Measurements from ENCODE around the gene G6PC1. TPM values are rescaled to one million over a fixed set of nuclear protein-coding genes. Genes with fewer than 3 reads are reported as not detected.
A peak's percentile ranks its signal among the peaks of the same experiment; 100 is the strongest.

Gene G6PC1
- total RNA-seq, 1 experiment from 2014 or later = 0.10 TPM

DNA sequence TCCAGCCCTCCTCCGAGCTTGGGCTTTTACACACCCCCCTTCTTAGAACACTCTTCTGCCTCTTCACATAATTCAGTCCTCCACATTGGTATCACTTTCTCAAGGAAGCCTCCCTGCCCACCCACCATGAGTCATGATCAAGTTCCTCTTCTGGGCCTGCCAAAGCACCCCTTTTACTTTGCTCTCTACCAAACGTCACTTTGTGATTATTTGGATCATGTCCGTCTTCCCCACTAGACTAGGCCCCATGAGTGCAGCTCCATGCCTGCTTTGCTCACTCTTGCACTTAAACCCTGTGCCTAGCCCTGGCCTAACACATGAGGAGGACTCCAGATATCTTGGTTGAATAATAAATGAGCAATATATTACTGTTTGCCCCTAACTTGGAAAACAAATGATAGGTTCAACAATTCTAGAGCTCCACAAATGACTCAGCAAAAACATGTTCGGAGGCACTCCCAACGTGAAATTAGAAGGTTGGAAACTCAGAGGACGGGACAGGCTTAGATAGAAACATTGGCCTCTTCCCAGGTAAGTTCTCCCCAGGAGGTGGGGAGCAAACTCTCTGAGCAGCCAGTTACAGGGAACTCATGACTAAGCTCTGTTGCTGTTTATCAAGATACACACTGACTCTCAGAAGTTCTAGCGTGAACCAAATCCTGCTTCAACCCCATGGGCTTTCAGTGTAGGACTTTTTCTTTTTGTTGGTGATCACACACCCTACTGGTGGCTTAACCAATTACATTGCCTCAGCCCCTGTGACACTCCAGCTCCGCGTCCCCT is 28.3 kb downstream of the G6PC1 start:
- no peaks in the 10 kb centered on the region for H3K9me3 ChIP-seq (ENCODE audit: control insufficient read depth in 1 of 2, insufficient read depth in 1 of 2, low read depth in 1 of 2, low read length in 2 of 2)
- peaks cover 0 to 10% of the 10 kb centered on the region in 2 experiments; a peak in 2 of 4 replicates for H3K4me1 ChIP-seq (ENCODE audit: control insufficient read depth in 1 of 2, insufficient read depth in 2 of 2, low read length in 2 of 2)
- intact Hi-C loops (cut with micrococcal nuclease) = loop anchor here (2.0 kb wide), 1 partner anchor 86 kb away; no protein-coding TSS in a partner anchor
- H3K79me2 ChIP-seq (ENCODE audit: insufficient read depth, low read length) = no peaks in the 10 kb centered on the region
- H3K27ac ChIP-seq (ENCODE audit: low read depth, low read length) = no peak overlapping the region; the same call in 1 of the 2 replicates
- ATAC-seq (peak; percentile 97), DNase-seq (ENCODE audit: low read depth, low spot score) (peak; percentile 60)
- ChIA-PET POLR2A (interaction anchor here (1.1 to 1.6 kb wide), 3 partner anchors 69 to 104 kb away, joined by 3 to 7 read pairs (median 3); partner anchors contain the start of genes BECN1, PSME3 and RPL27), CTCF (interaction anchor here (0.9 to 2.6 kb wide), 6 partner anchors 9 to 351 kb away, joined by 3 to 15 read pairs (median 5); partner anchors contain the start of gene PSMC3IP), RAD21 (ENCODE audit: low non-redundant PET in 1 of 2, low total read pairs in 2 of 2, uncharacterized antibody in 2 of 2, unreplicated experiment in 2 of 2) (interaction anchor here (0.6 to 1.4 kb wide), 4 partner anchors 69 to 203 kb away, joined by 3 to 8 read pairs (median 4); partner anchors contain the start of gene RPL27 (in 1 of the 2))
- H3K4me2 ChIP-seq (ENCODE audit: low read length) = peak overlapping the region; percentile 34
- H3K27me3 ChIP-seq (ENCODE audit: insufficient read depth, low read length) = no peaks in the 10 kb centered on the region
- H2AFZ ChIP-seq (ENCODE audit: low read depth, low read length, poor library complexity, severe bottlenecking) = peak overlapping the region; percentile 94
- BruUV-seq (replicated peaks) = no TSS peak
- no peaks in the 10 kb centered on the region for H3K9me2 ChIP-seq (ENCODE audit: insufficient read depth)
- H3K9ac ChIP-seq (ENCODE audit: low read length) = no peak overlapping the region
- no peaks in the 10 kb centered on the region for H3K36me3 ChIP-seq (ENCODE audit: control insufficient read depth in 1 of 2, insufficient read depth in 2 of 2, low read length in 2 of 2)
- no peaks in the 10 kb centered on the region for H4K20me1 ChIP-seq (ENCODE audit: insufficient read depth)
- H3K4me3 ChIP-seq (replicated peaks in 1 of 2; ENCODE audit: low read depth in 1 of 2, low read length in 2 of 2) = no peak overlapping the region
- no peak for TF ChIP-seq EZH2 (IDR thresholded peaks at IDR 0.05)
- TF ChIP-seq, protein P1, sequence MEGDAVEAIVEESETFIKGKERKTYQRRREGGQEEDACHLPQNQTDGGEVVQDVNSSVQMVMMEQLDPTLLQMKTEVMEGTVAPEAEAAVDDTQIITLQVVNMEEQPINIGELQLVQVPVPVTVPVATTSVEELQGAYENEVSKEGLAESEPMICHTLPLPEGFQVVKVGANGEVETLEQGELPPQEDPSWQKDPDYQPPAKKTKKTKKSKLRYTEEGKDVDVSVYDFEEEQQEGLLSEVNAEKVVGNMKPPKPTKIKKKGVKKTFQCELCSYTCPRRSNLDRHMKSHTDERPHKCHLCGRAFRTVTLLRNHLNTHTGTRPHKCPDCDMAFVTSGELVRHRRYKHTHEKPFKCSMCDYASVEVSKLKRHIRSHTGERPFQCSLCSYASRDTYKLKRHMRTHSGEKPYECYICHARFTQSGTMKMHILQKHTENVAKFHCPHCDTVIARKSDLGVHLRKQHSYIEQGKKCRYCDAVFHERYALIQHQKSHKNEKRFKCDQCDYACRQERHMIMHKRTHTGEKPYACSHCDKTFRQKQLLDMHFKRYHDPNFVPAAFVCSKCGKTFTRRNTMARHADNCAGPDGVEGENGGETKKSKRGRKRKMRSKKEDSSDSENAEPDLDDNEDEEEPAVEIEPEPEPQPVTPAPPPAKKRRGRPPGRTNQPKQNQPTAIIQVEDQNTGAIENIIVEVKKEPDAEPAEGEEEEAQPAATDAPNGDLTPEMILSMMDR (IDR thresholded peaks at IDR 0.05 in 2 of 3, conservative IDR thresholded peaks at IDR 0.05 in 1 of 3; ENCODE audit: borderline replicate concordance in 1 of 3, insufficient read depth in 1 of 3, low read depth in 2 of 3, low read length in 2 of 3) = peak; percentile 43 to 57 (median 50); a peak in 5 of 6 replicates
- TF ChIP-seq, protein P2, sequence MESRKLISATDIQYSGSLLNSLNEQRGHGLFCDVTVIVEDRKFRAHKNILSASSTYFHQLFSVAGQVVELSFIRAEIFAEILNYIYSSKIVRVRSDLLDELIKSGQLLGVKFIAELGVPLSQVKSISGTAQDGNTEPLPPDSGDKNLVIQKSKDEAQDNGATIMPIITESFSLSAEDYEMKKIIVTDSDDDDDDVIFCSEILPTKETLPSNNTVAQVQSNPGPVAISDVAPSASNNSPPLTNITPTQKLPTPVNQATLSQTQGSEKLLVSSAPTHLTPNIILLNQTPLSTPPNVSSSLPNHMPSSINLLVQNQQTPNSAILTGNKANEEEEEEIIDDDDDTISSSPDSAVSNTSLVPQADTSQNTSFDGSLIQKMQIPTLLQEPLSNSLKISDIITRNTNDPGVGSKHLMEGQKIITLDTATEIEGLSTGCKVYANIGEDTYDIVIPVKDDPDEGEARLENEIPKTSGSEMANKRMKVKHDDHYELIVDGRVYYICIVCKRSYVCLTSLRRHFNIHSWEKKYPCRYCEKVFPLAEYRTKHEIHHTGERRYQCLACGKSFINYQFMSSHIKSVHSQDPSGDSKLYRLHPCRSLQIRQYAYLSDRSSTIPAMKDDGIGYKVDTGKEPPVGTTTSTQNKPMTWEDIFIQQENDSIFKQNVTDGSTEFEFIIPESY (IDR thresholded peaks at IDR 0.05; ENCODE audit: extremely low read depth, insufficient replicate concordance, low read length) = no peak
- peak; percentile 72 for TF ChIP-seq RAD21 (IDR thresholded peaks at IDR 0.05; ENCODE audit: low read depth)
- TF ChIP-seq, protein P3, sequence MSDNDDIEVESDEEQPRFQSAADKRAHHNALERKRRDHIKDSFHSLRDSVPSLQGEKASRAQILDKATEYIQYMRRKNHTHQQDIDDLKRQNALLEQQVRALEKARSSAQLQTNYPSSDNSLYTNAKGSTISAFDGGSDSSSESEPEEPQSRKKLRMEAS (IDR thresholded peaks at IDR 0.05) = no peak
- TF ChIP-seq CBX3 (IDR thresholded peaks at IDR 0.05; ENCODE audit: low read depth) = peak; percentile 35; the same call in 1 of the 2 replicates
- no peak for TF ChIP-seq CEBPB (IDR thresholded peaks at IDR 0.05; ENCODE audit: low read depth)
- TF ChIP-seq POLR2AphosphoS5 (IDR thresholded peaks at IDR 0.05; ENCODE audit: low read depth, low read length) = no peak
- TF ChIP-seq ZFX (IDR thresholded peaks at IDR 0.05) = peak; percentile 62
